Measurements from ENCODE around the gene AKR1B1.

The AKR1B1 gene

DNA sequence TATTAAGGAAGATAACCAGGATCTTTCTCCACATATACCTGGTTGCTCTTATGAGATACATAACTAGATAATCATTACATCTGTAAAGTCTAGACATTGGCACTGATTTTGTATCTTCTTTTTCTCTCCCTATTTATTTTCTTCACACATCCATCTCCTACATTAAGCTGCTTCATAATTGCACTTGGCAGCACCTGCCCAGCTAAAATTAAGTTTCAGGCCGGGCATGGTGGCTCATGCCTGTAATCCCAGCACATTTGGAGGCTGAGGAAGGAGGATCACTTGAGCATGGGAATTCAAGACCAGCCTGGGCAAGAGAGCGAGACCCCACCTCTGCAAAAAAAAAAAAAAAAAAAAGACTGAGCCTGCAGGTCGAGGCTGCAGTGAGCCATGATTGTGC lies 22.3 kb upstream of the AKR1B1 start:
- ATAC-seq (replicated peaks; ENCODE audit: extremely low read depth, poor library complexity, severe bottlenecking) (no peak), DNase-seq (ENCODE audit: low spot score in 2 of 2) (no peak)
- no peaks in the 10 kb centered on the region for H3K9me3 Mint-ChIP-seq
- no peaks in the 10 kb centered on the region for H3K4me1 Mint-ChIP-seq
- no peak overlapping the region for H3K27ac Mint-ChIP-seq (ENCODE audit: low read depth)
- no peak overlapping the region for H3K4me3 Mint-ChIP-seq
- H3K36me3 Mint-ChIP-seq (ENCODE audit: insufficient read depth), result peaks cover 2% of the 10 kb centered on the region
- peaks cover 46% of the 10 kb centered on the region for H3K27me3 Mint-ChIP-seq

GRCh38 chr7:134480730-134481129 lies 21.8 kb upstream of the AKR1B1 start:
- DNase-seq (ENCODE audit: low spot score in 2 of 2) (no peak), ATAC-seq (replicated peaks; ENCODE audit: extremely low read depth, poor library complexity, severe bottlenecking) (no peak)
- H3K4me1 Mint-ChIP-seq, result no peaks in the 10 kb centered on the region
- peaks cover 44% of the 10 kb centered on the region for H3K27me3 Mint-ChIP-seq
- no peak overlapping the region for H3K27ac Mint-ChIP-seq (ENCODE audit: low read depth)
- peaks cover 2% of the 10 kb centered on the region for H3K36me3 Mint-ChIP-seq (ENCODE audit: insufficient read depth)
- H3K4me3 Mint-ChIP-seq, result no peak overlapping the region
- H3K9me3 Mint-ChIP-seq, result no peaks in the 10 kb centered on the region

DNA sequence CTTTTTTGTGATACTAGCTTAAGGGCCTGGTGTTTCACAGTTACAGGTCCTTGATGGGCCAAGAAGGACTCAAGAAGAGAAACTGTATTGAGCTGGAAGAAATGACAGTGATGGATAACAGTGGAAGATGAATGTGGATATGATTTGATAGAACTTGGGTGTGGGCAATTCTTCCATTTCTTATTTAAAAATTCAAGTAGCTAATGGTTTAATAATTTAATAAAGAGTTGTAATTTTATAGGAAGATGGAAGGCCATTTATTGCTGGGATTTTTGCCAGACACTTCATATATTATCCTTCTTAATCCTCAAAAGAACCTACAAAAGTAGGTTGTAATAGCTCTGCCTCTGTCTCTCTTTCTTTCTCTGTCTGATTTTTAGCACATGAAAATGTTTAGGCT lies 21.3 kb upstream of the AKR1B1 start:
- Mint-ChIP-seq H3K4me3 (no peak overlapping the region), H3K4me1 (no peaks in the 10 kb centered on the region), H3K36me3 (ENCODE audit: insufficient read depth) (peaks cover 2% of the 10 kb centered on the region), H3K27me3 (peaks cover 38% of the 10 kb centered on the region), H3K27ac (ENCODE audit: low read depth) (no peak overlapping the region), H3K9me3 (no peaks in the 10 kb centered on the region)
- DNase-seq (ENCODE audit: low spot score in 2 of 2) (no peak), ATAC-seq (replicated peaks; ENCODE audit: extremely low read depth, poor library complexity, severe bottlenecking) (no peak)

DNA sequence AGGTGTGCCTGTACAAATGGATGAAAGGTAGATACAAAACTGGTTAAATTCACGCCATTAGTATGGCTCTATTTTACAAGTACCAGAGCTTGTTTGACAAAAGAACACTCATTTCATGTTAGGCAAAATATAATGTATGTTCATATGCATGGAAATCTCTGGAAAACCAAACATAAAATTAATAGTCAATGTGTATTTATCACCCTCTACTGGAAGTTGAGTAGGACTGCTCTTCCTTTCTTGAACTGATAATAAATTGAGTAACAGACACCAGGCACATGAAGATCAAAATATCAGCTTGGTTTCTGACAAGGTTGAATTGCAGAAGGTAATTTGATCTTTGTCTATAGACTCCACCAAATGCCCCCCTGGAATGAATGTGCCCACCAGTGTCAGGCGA lies 19.8 kb upstream of the AKR1B1 start:
- Mint-ChIP-seq H3K27me3 (peaks cover 23% of the 10 kb centered on the region), H3K9me3 (no peaks in the 10 kb centered on the region), H3K27ac (ENCODE audit: low read depth) (no peak overlapping the region), H3K4me1 (no peaks in the 10 kb centered on the region), H3K4me3 (no peak overlapping the region), H3K36me3 (ENCODE audit: insufficient read depth) (peaks cover 2% of the 10 kb centered on the region)
- ATAC-seq (replicated peaks; ENCODE audit: extremely low read depth, poor library complexity, severe bottlenecking), result no peak
- DNase-seq (ENCODE audit: low spot score in 2 of 2), result no peak

DNA sequence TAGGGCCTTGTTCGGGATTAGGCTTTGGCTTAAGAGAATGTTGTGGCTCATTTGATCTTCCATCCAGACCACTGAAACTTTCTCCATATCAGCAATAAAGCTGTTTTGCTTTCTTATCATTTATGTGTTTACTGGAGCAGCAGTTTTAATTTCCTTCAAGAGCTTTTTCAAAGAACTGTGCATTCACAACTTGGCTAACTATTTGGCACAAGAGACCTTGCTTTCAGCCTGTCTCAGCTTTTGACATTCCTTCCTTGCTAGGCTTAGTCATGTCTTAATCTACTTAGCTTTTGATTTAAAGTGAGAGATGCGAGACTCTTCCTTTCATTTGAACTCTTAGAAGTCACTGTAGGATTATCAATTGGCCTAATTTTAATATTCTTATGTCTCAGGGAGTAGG lies 19.1 kb upstream of the AKR1B1 start:
- Mint-ChIP-seq H3K4me1 (no peaks in the 10 kb centered on the region), H3K9me3 (no peaks in the 10 kb centered on the region), H3K27me3 (peaks cover 16% of the 10 kb centered on the region), H3K27ac (ENCODE audit: low read depth) (no peak overlapping the region), H3K36me3 (ENCODE audit: insufficient read depth) (peaks cover 2% of the 10 kb centered on the region), H3K4me3 (no peak overlapping the region)
- ATAC-seq (replicated peaks; ENCODE audit: extremely low read depth, poor library complexity, severe bottlenecking) (no peak), DNase-seq (ENCODE audit: low spot score in 2 of 2) (no peak)

GRCh38 chr7:134476044-134476443 lies 17.1 kb upstream of the AKR1B1 start:
- no peak for DNase-seq (ENCODE audit: low spot score in 2 of 2)
- no peaks in the 10 kb centered on the region for H3K9me3 Mint-ChIP-seq
- H3K36me3 Mint-ChIP-seq (ENCODE audit: insufficient read depth), result peaks cover 2% of the 10 kb centered on the region
- H3K27me3 Mint-ChIP-seq, result peaks cover 9% of the 10 kb centered on the region
- H3K4me3 Mint-ChIP-seq, result no peak overlapping the region
- H3K27ac Mint-ChIP-seq (ENCODE audit: low read depth), result no peak overlapping the region
- no peak for ATAC-seq (replicated peaks; ENCODE audit: extremely low read depth, poor library complexity, severe bottlenecking)
- no peaks in the 10 kb centered on the region for H3K4me1 Mint-ChIP-seq

GRCh38 chr7:134474828-134475227 lies 15.9 kb upstream of the AKR1B1 start:
- H3K27me3 Mint-ChIP-seq, result peaks cover 9% of the 10 kb centered on the region
- no peak overlapping the region for H3K27ac Mint-ChIP-seq (ENCODE audit: low read depth)
- no peaks in the 10 kb centered on the region for H3K9me3 Mint-ChIP-seq
- H3K4me1 Mint-ChIP-seq, result no peaks in the 10 kb centered on the region
- DNase-seq (ENCODE audit: low spot score in 2 of 2) (no peak), ATAC-seq (replicated peaks; ENCODE audit: extremely low read depth, poor library complexity, severe bottlenecking) (no peak)
- no peak overlapping the region for H3K4me3 Mint-ChIP-seq
- H3K36me3 Mint-ChIP-seq (ENCODE audit: insufficient read depth), result peaks cover 2% of the 10 kb centered on the region

DNA sequence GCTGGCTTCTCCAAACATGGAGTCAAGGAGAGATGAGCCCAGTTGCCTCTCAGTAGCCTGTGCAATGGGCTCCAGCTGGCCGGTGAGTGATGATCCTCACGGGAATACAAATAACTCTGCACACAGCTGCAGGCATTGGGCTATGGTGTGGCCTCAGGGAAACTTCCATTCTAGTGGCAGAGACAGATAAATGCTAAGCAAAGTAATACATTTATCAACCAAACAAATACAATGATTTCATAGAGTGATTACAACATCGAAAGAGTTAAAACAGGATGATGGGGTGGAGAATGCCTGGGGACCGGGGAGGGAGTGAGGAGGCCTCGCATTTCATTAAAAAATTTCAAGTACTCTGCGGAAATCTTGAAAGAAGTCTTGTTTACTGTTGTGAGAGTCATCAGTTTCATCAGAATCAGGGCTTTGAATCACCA lies 15.0 kb upstream of the AKR1B1 start:
- Mint-ChIP-seq H3K27ac (ENCODE audit: low read depth) (no peak overlapping the region), H3K36me3 (ENCODE audit: insufficient read depth) (peaks cover under 1% of the 10 kb centered on the region), H3K9me3 (no peaks in the 10 kb centered on the region), H3K4me1 (no peaks in the 10 kb centered on the region), H3K4me3 (no peak overlapping the region), H3K27me3 (peaks cover 5% of the 10 kb centered on the region)
- no peak for DNase-seq (ENCODE audit: low spot score in 2 of 2)
- no peak for ATAC-seq (replicated peaks; ENCODE audit: extremely low read depth, poor library complexity, severe bottlenecking)

DNA sequence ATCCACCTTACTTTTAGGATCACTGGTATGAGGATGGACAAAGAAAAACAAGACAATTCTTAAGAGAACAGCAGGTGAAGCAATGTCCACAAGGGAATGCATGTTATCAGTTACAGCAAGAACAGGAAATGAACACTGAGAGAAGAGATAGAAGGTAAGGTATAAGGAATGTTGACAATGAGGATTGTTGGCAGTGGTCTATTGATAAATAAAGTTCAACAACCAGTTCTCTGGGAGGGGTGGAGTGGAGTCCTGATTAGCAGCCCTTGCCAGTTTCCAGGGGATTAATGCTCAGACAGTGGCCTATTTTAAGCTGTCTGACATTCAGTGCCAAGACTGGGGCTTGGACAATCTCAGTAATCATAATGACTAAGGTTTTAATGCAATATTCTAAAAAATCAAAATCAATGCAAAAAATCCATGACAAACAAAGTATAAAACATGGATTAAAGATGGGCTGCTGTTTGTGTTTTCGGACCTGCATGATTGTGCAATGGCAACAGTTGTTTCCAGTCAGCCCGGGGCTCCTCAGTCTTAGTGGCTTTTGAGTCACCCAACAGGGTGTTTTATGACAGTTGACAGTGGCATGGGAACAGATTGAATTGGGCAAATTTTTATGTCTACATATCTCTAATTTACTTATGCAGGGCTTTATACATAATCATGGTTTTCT lies 13.8 kb upstream of the AKR1B1 start:
- DNase-seq (ENCODE audit: low spot score in 2 of 2), result no peak
- no peaks in the 10 kb centered on the region for H3K4me1 Mint-ChIP-seq
- peaks cover 4% of the 10 kb centered on the region for H3K27me3 Mint-ChIP-seq

GRCh38 chr7:134470864-134471263 lies 12.0 kb upstream of the AKR1B1 start:
- DNase-seq (ENCODE audit: low spot score in 2 of 2) (no peak), ATAC-seq (replicated peaks; ENCODE audit: extremely low read depth, poor library complexity, severe bottlenecking) (no peak)
- H3K27ac Mint-ChIP-seq (ENCODE audit: low read depth), result no peak overlapping the region
- H3K36me3 Mint-ChIP-seq (ENCODE audit: insufficient read depth), result no peaks in the 10 kb centered on the region
- H3K27me3 Mint-ChIP-seq, result peaks cover 13% of the 10 kb centered on the region
- no peaks in the 10 kb centered on the region for H3K4me1 Mint-ChIP-seq
- no peaks in the 10 kb centered on the region for H3K9me3 Mint-ChIP-seq
- no peak overlapping the region for H3K4me3 Mint-ChIP-seq

More for the DNA sequence above, 13.8 kb upstream of the AKR1B1 start:
- Mint-ChIP-seq H3K9me3 (no peaks in the 10 kb centered on the region), H3K27ac (ENCODE audit: low read depth) (no peak overlapping the region), H3K4me3 (no peak overlapping the region), H3K36me3 (ENCODE audit: insufficient read depth) (no peaks in the 10 kb centered on the region)
- no peak for ATAC-seq (replicated peaks; ENCODE audit: extremely low read depth, poor library complexity, severe bottlenecking)

DNA sequence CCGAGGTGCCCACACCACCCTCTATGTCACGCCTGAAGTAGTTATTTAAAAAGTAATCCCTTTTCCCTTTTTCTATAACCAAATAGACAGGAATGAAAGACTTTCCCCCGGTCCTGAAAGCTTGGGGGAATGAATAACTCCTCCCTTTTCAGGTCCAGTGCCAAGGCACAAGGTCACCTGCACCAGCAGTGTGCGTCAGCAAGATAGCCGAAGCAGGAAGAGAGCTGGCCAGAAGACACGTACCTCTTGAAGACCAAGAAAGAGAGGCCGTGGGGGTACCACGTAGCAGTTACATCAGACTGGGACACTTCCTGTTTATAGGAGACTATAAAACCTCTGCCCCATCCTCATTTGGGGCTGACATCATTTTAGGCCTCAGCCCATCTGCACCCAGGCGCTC lies 10.7 kb upstream of the AKR1B1 start:
- H3K9me3 Mint-ChIP-seq, result peaks cover 9% of the 10 kb centered on the region
- no peak overlapping the region for H3K4me3 Mint-ChIP-seq
- no peak overlapping the region for H3K27ac Mint-ChIP-seq (ENCODE audit: low read depth)
- H3K36me3 Mint-ChIP-seq (ENCODE audit: insufficient read depth), result no peaks in the 10 kb centered on the region
- DNase-seq (ENCODE audit: low spot score in 2 of 2) (no peak), ATAC-seq (replicated peaks; ENCODE audit: extremely low read depth, poor library complexity, severe bottlenecking) (no peak)
- H3K4me1 Mint-ChIP-seq, result no peaks in the 10 kb centered on the region
- peaks cover 13% of the 10 kb centered on the region for H3K27me3 Mint-ChIP-seq

GRCh38 chr7:134468475-134468874 lies 9.6 kb upstream of the AKR1B1 start:
- Mint-ChIP-seq H3K36me3 (ENCODE audit: insufficient read depth) (no peaks in the 10 kb centered on the region), H3K4me1 (no peaks in the 10 kb centered on the region), H3K4me3 (no peak overlapping the region), H3K27me3 (peaks cover 13% of the 10 kb centered on the region), H3K27ac (ENCODE audit: low read depth) (no peak overlapping the region), H3K9me3 (peaks cover 16% of the 10 kb centered on the region)
- DNase-seq (ENCODE audit: low spot score in 2 of 2), result no peak
- ATAC-seq (replicated peaks; ENCODE audit: extremely low read depth, poor library complexity, severe bottlenecking), result no peak

GRCh38 chr7:134468054-134468453 lies 9.2 kb upstream of the AKR1B1 start:
- Mint-ChIP-seq H3K9me3 (peaks cover 16% of the 10 kb centered on the region), H3K27me3 (peaks cover 13% of the 10 kb centered on the region), H3K36me3 (ENCODE audit: insufficient read depth) (no peaks in the 10 kb centered on the region), H3K27ac (ENCODE audit: low read depth) (no peak overlapping the region), H3K4me3 (no peak overlapping the region), H3K4me1 (no peaks in the 10 kb centered on the region)
- DNase-seq (ENCODE audit: low spot score in 2 of 2) (no peak), ATAC-seq (replicated peaks; ENCODE audit: extremely low read depth, poor library complexity, severe bottlenecking) (no peak)

Measured in central memory CD8-positive, alpha-beta T cell (primary cell).